Measurements from ENCODE around the gene TBRG4.

The TBRG4 gene

DNA sequence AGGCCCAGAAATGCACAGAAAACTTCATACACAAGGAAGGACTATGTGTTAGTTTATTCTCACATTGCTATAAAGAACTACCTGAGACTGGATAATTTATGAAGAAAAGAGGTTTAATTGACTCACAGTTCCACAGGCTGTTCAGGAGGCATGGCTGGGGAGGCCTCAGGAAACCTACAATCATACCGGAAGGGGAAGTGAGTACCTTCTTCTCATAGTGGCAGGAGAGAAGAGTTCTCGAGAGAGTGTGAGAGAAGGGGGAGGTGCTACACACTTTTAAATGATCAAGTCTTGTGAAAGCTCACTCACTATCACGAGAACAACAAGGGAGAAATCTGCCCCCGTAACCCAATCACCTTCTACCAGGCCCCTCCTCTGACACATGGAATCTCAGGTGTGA lies 29.3 kb upstream of the TBRG4 start:
- no peak for FAIRE-seq

- no peak for FAIRE-seq
Observed at GRCh38 chr7:45138433-45139267, 27.2 kb upstream of the TBRG4 start.

- no peak for FAIRE-seq
Observed at GRCh38 chr7:45136106-45137060, 24.9 kb upstream of the TBRG4 start.

DNA sequence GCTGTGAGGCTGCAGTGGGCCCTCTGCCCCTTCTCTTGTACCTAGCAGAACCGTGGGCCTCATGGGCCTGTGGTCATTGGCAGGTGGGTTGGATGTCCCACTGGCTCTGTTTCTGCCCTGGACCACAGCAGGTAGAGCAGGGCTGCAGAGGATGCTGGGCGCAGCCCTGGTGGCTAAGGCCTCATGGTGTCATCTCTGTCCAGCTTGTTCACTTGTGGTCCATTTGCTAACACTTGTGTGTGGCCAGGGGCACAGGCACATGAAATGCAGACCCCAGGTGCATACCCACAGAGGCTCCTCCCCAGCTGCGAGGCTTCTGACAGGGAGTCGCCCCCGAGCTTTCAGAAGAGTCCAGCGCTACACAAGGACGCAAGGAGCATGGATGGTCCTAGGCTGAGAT lies 22.4 kb upstream of the TBRG4 start:
- no peak for FAIRE-seq

DNA sequence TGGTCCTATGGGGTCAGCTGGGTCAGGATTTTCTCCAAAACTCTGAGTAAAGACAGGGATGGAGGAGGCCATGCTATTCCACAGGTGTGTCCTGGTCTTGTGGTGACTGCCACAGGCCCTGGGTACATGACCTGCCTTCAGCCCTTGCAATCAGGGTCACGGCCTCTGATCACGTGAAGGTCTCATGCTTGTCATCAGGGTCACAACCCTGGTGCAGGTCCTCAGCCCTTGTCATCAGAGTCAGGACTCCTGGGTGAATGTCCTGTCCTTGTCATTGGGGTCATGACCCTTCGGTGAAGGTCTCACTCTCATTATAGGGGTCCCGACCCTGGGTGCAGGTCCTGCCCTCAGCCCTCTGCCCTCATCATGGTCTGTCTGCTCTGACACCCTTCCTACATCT lies 21.9 kb upstream of the TBRG4 start:
- FAIRE-seq, result no peak

GRCh38 chr7:45132708-45133320 lies 21.3 kb upstream of the TBRG4 start:
- FAIRE-seq, result no peak

GRCh38 chr7:45131891-45132290 lies 20.4 kb upstream of the TBRG4 start:
- FAIRE-seq, result no peak

GRCh38 chr7:45130910-45131309 lies 19.4 kb upstream of the TBRG4 start:
- no peak for FAIRE-seq

GRCh38 chr7:45129906-45130305 lies 18.4 kb upstream of the TBRG4 start:
- FAIRE-seq, result no peak

DNA sequence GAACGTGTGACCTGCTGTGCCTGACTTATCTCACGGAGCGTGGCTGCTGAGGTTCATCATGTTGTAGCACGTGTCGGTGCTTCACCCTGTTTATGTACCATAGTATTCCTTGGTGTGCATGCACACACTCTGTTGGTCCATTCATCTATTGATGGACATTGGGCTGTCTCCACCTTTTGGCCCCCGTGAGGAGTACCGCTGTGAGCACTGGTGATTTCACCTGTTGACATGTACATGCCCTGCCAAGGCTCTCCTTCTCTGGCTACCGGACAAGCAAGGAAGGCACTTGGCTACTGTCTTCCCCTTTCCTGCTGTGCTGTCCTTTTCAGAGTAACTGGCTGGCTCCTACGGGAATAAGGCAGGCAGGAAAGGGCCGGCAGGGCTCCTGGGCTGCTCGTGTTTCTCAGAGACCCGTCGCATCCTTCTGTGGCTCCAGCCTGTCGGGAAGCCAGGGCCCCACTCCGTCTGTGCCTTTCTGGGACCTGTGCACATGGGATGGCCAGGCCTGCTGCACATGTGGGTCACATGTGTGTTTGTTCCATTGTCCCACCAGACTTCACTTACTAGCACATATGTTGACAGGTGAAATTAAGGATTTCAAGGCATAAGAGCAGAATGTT lies 17.8 kb upstream of the TBRG4 start:
- FAIRE-seq, result no peak

- FAIRE-seq, result no peak
Observed at GRCh38 chr7:45126920-45127319, 15.4 kb upstream of the TBRG4 start.

- FAIRE-seq, result no peak
Observed at GRCh38 chr7:45126201-45126600, 14.7 kb upstream of the TBRG4 start.

DNA sequence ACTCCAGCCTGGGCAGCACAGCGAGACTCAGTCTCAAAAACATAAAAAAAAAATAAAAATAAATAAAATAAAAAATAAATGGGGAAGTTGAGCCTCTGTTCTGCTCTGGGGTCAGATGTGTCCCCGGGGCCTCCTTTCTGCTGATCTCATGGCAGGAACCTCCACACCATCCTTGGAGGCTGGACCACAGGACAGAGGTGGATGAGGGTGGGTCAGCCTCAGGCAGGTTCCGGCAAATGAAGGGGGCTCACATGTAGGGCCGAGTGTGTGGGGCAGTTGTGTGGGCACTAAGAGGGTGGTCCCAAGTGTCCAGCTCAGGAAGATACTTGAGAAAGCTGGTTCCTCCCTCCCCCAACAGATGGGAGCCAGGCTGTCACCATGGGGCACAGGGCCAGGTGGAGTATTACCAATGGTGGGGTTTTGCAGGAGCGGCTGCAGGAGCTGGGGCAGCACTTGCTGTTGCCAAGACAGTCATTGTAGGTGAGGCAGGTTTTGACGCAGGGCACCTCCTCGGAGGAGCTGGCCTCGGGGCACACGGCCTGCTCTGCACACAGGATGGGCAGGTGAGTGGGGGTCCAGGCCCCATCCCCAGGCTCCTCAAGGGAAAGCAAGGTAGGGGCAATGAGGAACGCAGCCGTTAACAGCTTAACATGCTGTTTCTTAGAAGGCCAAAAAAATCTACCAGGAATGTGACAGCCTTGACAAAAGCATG lies 13.9 kb upstream of the TBRG4 start:
- no peak for FAIRE-seq

GRCh38 chr7:45123913-45124710 lies 12.6 kb upstream of the TBRG4 start:
- no peak for FAIRE-seq

DNA sequence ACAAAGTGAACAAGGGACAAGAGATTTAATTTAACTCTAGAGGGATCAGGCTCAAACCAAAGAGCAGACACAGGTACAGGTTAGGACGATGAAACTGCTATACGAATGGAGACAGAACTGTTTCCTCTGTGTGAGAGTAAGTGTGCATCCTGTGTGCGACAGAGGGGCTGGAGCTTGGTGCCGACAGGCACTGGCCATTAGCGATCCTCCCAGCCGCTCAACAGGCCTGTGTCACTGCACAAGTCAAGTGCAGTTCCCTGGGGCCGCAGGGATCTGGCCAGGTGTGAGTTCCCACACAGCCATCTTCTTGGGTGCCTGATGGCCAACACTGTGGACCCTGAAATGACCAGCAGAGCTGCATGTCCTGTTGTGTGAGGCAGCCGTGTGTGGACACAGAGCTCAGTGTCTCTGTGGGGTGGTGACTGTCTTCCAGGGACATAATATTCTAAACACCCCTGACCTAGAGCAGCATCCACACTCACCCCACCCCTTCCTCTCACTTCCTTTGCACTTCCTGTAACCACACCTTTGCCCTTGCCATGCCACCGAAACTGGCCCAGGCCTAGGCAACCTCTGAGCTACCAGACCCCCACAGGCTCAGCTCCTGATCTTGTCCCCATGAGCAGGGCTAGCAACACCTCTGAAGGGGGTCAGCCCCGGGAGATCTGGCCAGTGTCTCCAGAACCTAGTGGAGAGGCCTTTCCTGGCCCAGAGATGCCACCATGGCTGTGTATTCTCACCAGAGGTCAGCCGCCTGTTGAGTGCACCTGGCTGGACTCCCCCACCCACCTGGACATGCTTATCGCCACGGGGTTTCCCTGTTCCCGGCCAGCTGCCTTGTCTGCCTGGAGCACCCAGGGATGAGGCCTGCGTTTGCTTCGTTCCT lies 11.7 kb upstream of the TBRG4 start:
- FAIRE-seq, result no peak

GRCh38 chr7:45119550-45119949 lies 8.1 kb upstream of the TBRG4 start:
- FAIRE-seq, result no peak

GRCh38 chr7:45118889-45119331 lies 7.4 kb upstream of the TBRG4 start:
- no peak for FAIRE-seq

- FAIRE-seq, result no peak
Observed at GRCh38 chr7:45118292-45118691, 6.8 kb upstream of the TBRG4 start.

GRCh38 chr7:45117582-45117981 lies 6.1 kb upstream of the TBRG4 start:
- FAIRE-seq, result no peak

- FAIRE-seq, result no peak
Observed at GRCh38 chr7:45116048-45116447, 4.6 kb upstream of the TBRG4 start.

Data from colon (tissue), 2 donors.